Measurements from ENCODE around the gene CEP72.

- TF ChIP-seq NFIC (IDR thresholded peaks at IDR 0.05) = no peak
- TF ChIP-seq CEBPB (IDR thresholded peaks at IDR 0.05) = no peak
Observed at GRCh38 chr5:626850-627249, 14.7 kb downstream of the CEP72 start.

Data from Ishikawa (cell line).